Neural progenitor cell (in vitro differentiated cells): Measurements from ENCODE around the gene MEN1. TPM values are rescaled to one million over a fixed set of nuclear protein-coding genes. Genes with fewer than 3 reads are reported as not detected.

Experiments
- DNase-seq: peaks from one replicate; pipeline ENCODE4 v3.0.0-alpha.2; 2016; ENCODE audit warnings: low spot score
- H2AFZ ChIP-seq: fragments of 200-600 bp; sonication (generic); replicated peaks from 2 replicates; pipeline ENCODE4 v1.6.1; 2016; ENCODE audit warnings: antibody characterized with exemption
- H3F3A ChIP-seq: fragments of 200-600 bp; sonication (generic); 2 replicates; pipeline ENCODE4 v1.6.1; 2016; ENCODE audit warnings: antibody characterized with exemption, low read depth
- H3K27ac ChIP-seq: fragments of 200-600 bp; sonication (generic); 2 replicates; pipeline ENCODE4 v1.5.1; 2016; ENCODE audit warnings: mild to moderate bottlenecking
- H3K27me3 ChIP-seq: fragments of 200-600 bp; sonication (generic); 2 replicates; pipeline ENCODE4 v1.6.1; 2016; ENCODE audit warnings: mild to moderate bottlenecking, moderate library complexity
- H3K36me3 ChIP-seq: fragments of 200-600 bp; sonication (generic); 2 replicates; pipeline ENCODE4 v1.5.1; 2016
- H3K4me1 ChIP-seq: fragments of 200-600 bp; sonication (generic); 2 replicates; pipeline ENCODE4 v1.6.1; 2016; ENCODE audit warnings: mixed run types
- H3K4me2 ChIP-seq: fragments of 200-600 bp; sonication (generic); 2 replicates; pipeline ENCODE4 v1.6.1; 2016
- H3K4me3 ChIP-seq: fragments of 200-600 bp; sonication (generic); 2 replicates; pipeline ENCODE4 v1.5.1; 2016
- H3K79me2 ChIP-seq: fragments of 200-600 bp; sonication (generic); 2 replicates; pipeline ENCODE4 v1.6.1; 2016; ENCODE audit warnings: low read depth
- H3K9ac ChIP-seq: fragments of 200-600 bp; sonication (generic); 2 replicates; pipeline ENCODE4 v1.6.1; 2016
- H3K9me3 ChIP-seq: fragments of 200-600 bp; sonication (generic); 2 replicates; pipeline ENCODE4 v1.5.1; 2016; ENCODE audit warnings: low read depth
- H4K20me1 ChIP-seq: fragments of 200-600 bp; sonication (generic); 2 replicates; pipeline ENCODE4 v1.6.1; 2016; ENCODE audit warnings: low read depth
- H3K27ac Mint-ChIP-seq: 3 replicates; pipeline ENCODE4 v1.8.0; 2021; ENCODE audit warnings: mixed read lengths
- H3K27me3 Mint-ChIP-seq: 2 replicates; pipeline ENCODE4 v1.8.0; 2022; ENCODE audit warnings: low read depth, mild to moderate bottlenecking, inconsistent platforms, moderate library complexity, mixed read lengths; ENCODE audit not compliant: insufficient read depth
- H3K36me3 Mint-ChIP-seq: 3 replicates; pipeline ENCODE4 v1.8.0; 2021; ENCODE audit warnings: mixed read lengths
- H3K4me1 Mint-ChIP-seq: 3 replicates; pipeline ENCODE4 v1.8.0; 2021; ENCODE audit warnings: mixed read lengths
- H3K4me3 Mint-ChIP-seq: 3 replicates; pipeline ENCODE4 v1.8.0; 2021; ENCODE audit warnings: mild to moderate bottlenecking, moderate library complexity, mixed read lengths
- H3K9me3 Mint-ChIP-seq: 3 replicates; pipeline ENCODE4 v1.8.0; 2020; ENCODE audit warnings: mixed read lengths
- EZH2 ChIP-seq: fragments of 200-600 bp; sonication (generic); IDR thresholded peaks from 2 replicates; pipeline ENCODE4 v1.6.1; 2017; ENCODE audit warnings: antibody characterized with exemption, mild to moderate bottlenecking, moderate library complexity
- EZH2phosphoT487 ChIP-seq: fragments of 200-600 bp; sonication (generic); IDR thresholded peaks from 2 replicates; pipeline ENCODE4 v1.6.1; 2017; ENCODE audit warnings: antibody characterized with exemption
- total RNA-seq: library from RNA; depleted of rRNA; stranded (reverse); fragments of >200 nt; gene quantifications from 2 replicates; pipeline ENCODE4 v1.2.3, GENCODE V29; 2015; ENCODE audit warnings: low replicate concordance
- TF ChIP-seq, protein P1 (sequence below): fragments of 200-600 bp; sonication (generic); IDR thresholded peaks from 2 replicates; pipeline ENCODE4 v1.5.1; 2017; ENCODE audit warnings: antibody characterized with exemption, mild to moderate bottlenecking

MEN1 gene
- total RNA-seq, 1 donor from 2014 or later = 11.4 TPM

DNA sequence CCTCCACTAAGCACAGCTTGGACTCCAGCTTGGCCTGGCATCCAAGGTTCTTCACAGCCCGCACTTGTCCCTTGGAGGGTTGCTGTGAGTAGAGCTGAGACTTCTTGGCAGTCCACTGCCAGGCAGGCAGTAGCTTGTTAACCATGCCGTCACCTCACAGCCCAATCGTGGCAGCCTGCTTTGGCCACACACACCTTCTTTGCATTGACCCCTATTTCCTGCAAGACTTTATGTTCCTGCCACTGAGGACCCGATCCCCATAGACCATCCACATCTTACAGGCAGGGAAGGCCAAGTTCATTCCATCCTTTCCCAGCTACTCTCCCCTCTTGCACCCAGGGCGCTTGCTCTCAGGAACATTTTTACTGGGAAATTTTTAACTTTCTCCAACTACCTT lies 48.1 kb downstream of the MEN1 start:
- peaks cover 20% of the 10 kb centered on the region for H3K36me3 Mint-ChIP-seq
- H3K27ac ChIP-seq = no peak overlapping the region
- peaks cover 76% of the 10 kb centered on the region for H3K4me1 Mint-ChIP-seq
- H3K4me3 Mint-ChIP-seq = peak overlapping the region; percentile 68
- H2AFZ ChIP-seq = no peak overlapping the region
- no peak overlapping the region for H3K4me2 ChIP-seq
- peak overlapping the region; percentile 87 for H3K27ac Mint-ChIP-seq
- H3K4me3 ChIP-seq = no peak overlapping the region
- TF ChIP-seq EZH2 (no peak), EZH2phosphoT487 (no peak)
- TF ChIP-seq, protein P1, sequence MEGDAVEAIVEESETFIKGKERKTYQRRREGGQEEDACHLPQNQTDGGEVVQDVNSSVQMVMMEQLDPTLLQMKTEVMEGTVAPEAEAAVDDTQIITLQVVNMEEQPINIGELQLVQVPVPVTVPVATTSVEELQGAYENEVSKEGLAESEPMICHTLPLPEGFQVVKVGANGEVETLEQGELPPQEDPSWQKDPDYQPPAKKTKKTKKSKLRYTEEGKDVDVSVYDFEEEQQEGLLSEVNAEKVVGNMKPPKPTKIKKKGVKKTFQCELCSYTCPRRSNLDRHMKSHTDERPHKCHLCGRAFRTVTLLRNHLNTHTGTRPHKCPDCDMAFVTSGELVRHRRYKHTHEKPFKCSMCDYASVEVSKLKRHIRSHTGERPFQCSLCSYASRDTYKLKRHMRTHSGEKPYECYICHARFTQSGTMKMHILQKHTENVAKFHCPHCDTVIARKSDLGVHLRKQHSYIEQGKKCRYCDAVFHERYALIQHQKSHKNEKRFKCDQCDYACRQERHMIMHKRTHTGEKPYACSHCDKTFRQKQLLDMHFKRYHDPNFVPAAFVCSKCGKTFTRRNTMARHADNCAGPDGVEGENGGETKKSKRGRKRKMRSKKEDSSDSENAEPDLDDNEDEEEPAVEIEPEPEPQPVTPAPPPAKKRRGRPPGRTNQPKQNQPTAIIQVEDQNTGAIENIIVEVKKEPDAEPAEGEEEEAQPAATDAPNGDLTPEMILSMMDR = no peak
- peaks cover 73% of the 10 kb centered on the region for H4K20me1 ChIP-seq
- peaks cover 18% of the 10 kb centered on the region for H3K79me2 ChIP-seq
- H3F3A ChIP-seq = peaks cover 78% of the 10 kb centered on the region
- no peaks in the 10 kb centered on the region for H3K27me3 ChIP-seq
- H3K4me1 ChIP-seq = peaks cover 61% of the 10 kb centered on the region
- H3K27me3 Mint-ChIP-seq = peaks cover 25% of the 10 kb centered on the region
- no peak overlapping the region for H3K9ac ChIP-seq
- H3K9me3 Mint-ChIP-seq = no peaks in the 10 kb centered on the region
- no peak for DNase-seq
- H3K36me3 ChIP-seq = peaks cover 3% of the 10 kb centered on the region
- H3K9me3 ChIP-seq = no peaks in the 10 kb centered on the region

DNA sequence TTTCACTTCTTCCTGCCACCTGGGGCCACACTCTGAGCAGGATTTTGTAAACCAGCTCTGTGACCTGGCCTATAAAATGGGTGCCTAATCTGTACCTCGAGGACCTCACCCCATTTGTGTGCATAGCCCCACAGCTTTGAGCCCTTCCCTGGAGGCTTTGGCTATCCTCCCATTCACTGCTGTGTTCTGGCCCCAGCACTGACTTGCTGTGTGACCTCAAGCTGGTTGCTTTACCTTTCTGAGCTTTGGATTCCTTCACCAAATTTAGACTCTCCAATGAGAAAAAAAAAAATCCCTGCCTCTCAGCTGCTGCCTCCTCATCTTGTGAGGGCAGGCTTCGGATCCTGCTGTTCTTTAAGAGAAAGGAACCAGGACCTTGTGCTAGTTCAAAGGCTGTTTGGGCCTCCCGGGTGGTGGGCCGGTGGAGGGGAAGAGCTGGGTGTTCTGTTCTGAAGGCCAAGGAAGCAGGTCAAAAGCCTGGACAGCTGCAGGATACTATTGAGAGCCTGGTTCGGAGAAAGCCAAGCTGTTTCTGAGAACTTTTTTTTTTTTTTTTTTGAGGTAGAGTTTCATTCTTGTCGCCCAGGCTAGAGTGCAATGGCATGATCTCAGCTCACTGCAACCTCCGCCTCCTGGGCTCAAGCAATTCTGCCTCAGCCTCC lies 49.5 kb downstream of the MEN1 start:
- Histone ChIP-seq H4K20me1 (peaks cover 59% of the 10 kb centered on the region), H3F3A (peaks cover 65% of the 10 kb centered on the region), H3K79me2 (peaks cover 11% of the 10 kb centered on the region), H3K9me3 (no peaks in the 10 kb centered on the region), H3K4me2 (no peak overlapping the region), H3K27ac (no peak overlapping the region), H3K27me3 (no peaks in the 10 kb centered on the region), H3K4me3 (no peak overlapping the region), H3K9ac (no peak overlapping the region), H3K4me1 (peaks cover 53% of the 10 kb centered on the region), H3K36me3 (no peaks in the 10 kb centered on the region), H2AFZ (no peak overlapping the region)
- Mint-ChIP-seq H3K4me3 (peak overlapping the region; percentile 58), H3K9me3 (no peaks in the 10 kb centered on the region), H3K4me1 (peaks cover 70% of the 10 kb centered on the region), H3K36me3 (peaks cover 16% of the 10 kb centered on the region), H3K27ac (peak overlapping the region; percentile 72), H3K27me3 (peaks cover 25% of the 10 kb centered on the region)
- DNase-seq = no peak
- TF ChIP-seq EZH2phosphoT487 = no peak

DNA sequence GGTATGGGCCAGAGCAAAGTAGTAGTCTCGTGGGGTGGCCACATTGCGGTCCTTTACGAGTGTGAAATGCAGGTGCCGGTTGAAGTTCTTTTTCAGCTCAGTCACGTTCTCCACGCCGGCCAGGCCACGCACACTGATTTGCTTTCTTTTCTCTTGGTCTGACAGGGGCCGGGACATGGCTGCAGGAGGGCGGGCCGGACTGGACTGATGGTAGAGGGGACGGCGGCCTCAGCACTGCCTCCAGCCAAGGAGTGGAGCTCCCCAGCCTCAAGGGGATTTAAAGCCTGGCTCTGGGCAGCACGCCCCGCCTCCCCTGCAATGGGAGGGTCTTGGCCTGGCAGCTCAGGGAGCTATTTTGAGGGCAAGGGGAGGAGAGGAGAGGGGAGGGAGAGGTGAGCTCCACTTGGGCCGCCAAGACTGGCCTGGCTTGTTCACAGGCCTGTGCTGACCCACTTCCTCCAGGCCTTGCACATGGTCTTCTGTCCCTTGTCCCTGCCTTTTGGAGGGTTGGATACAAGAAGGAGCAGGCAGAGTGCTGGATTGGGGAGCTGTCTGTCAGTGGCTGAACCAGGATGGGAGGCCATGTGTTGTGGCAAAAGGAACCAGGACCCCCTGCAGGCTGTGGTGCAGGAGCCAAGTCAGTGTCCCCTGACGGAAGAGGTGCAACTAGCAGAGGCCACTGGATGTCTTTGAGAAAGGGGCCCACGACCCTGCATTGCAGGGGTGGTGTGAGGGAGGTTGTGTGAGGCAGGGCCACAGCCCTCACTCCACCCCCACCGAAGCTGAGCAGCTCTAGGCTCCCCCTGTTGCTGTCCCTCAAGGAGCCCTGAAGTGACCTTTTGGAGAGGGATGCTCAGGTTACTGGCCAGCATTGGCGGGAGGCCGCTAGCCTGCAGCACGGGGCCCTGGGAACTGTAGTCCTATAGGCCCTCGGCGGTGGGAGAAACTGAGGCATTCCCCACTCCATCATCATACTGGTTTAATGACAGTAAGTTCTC lies 50.3 kb downstream of the MEN1 start, which contains the start of gene PYGM:
TSS of gene PYGM (minus strand) at position 253 of the 998 bp plus-strand sequence. CDS start at position 177, 76 bp downstream.
- peak; percentile 90 for DNase-seq
- H3K9me3 ChIP-seq = no peaks in the 10 kb centered on the region
- H3K36me3 Mint-ChIP-seq = peaks cover 13% of the 10 kb centered on the region
- H3K4me3 Mint-ChIP-seq = peak within 1 kb of the TSS; percentile 77
- no peak within 1 kb of the TSS for H3K27ac ChIP-seq
- no peaks in the 10 kb centered on the region for H3K36me3 ChIP-seq
- H3K4me1 Mint-ChIP-seq = peaks cover 63% of the 10 kb centered on the region
- no peak within 1 kb of the TSS for H3K4me3 ChIP-seq
- no peak within 1 kb of the TSS for H2AFZ ChIP-seq
- TF ChIP-seq, protein P1 = no peak
- TF ChIP-seq EZH2 (no peak), EZH2phosphoT487 (no peak)
- peaks cover 51% of the 10 kb centered on the region for H4K20me1 ChIP-seq
- no peaks in the 10 kb centered on the region for H3K9me3 Mint-ChIP-seq
- H3F3A ChIP-seq = peaks cover 57% of the 10 kb centered on the region
- peaks cover 6% of the 10 kb centered on the region for H3K79me2 ChIP-seq
- H3K27ac Mint-ChIP-seq = peak within 1 kb of the TSS; percentile 88
- peak within 1 kb of the TSS; percentile 64 for H3K4me2 ChIP-seq
- H3K27me3 Mint-ChIP-seq = peaks cover 27% of the 10 kb centered on the region
- H3K27me3 ChIP-seq = no peaks in the 10 kb centered on the region
- H3K4me1 ChIP-seq = peaks cover 47% of the 10 kb centered on the region
- no peak within 1 kb of the TSS for H3K9ac ChIP-seq
